HCT116 (cell line): ENCODE results near the gene APBB3. TPM values are rescaled to one million over a fixed set of nuclear protein-coding genes. Genes with fewer than 3 reads are reported as not detected.

Experiments
- ATAC-seq: fragments of 200-7000 bp; cut with Tn5 transposase; 2 replicates; pipeline ENCODE4 v1.9.1; 2020; ENCODE audit warnings: mild to moderate bottlenecking, moderate library complexity
- BruUV-seq: library from RNA; stranded (reverse); fragments of 400-500 nt; replicated peaks from 2 replicates; lab custom pipeline; 2021; lab: Mats Ljungman, UMichigan
- CTCF ChIA-PET: fragments of 300-600 bp; sonication (Branson Sonifier 250); formaldehyde crosslinking; loops from one replicate; lab custom pipeline; 2021; ENCODE audit warnings: antibody characterized with exemption; lab: Charles Lee
- POLR2A ChIA-PET: fragments of 300-600, 350-600 bp; sonication (Branson Sonifier 250); formaldehyde crosslinking; loops from one replicate; lab custom pipeline; 2021; ENCODE audit warnings: antibody characterized with exemption; lab: Charles Lee
- RAD21 ChIA-PET, 2 experiments: fragments of 300-600 bp; sonication (Branson Sonifier 250); formaldehyde crosslinking; loops; one replicate each; lab custom pipeline; 2023; ENCODE audit warnings: low total read pairs in 2 of 2; ENCODE audit not compliant: uncharacterized antibody in 2 of 2, unreplicated experiment in 2 of 2, low non-redundant PET in 1 of 2; lab: Charles Lee
- DNase-seq: peaks from one replicate; pipeline ENCODE4 v3.0.0-alpha.2; 2010; ENCODE audit warnings: low read depth, low spot score
- H2AFZ ChIP-seq: fragments of 200-600 bp; shearing (Covaris generic), sonication (generic); 2 replicates; pipeline ENCODE4 v1.6.1; 2017; ENCODE audit warnings: low read depth, mixed run types, mixed read lengths, antibody characterized with exemption, low read length; ENCODE audit not compliant: poor library complexity, severe bottlenecking
- H3K27ac ChIP-seq: 2 replicates; pipeline ENCODE4 v1.5.1; 2012; ENCODE audit warnings: low read depth, low read length
- H3K27me3 ChIP-seq: fragments of 200-600 bp; sonication (generic); 2 replicates; pipeline ENCODE4 v1.6.1; 2016; ENCODE audit warnings: mixed run types, low read length, mixed read lengths; ENCODE audit not compliant: insufficient read depth
- H3K36me3 ChIP-seq, 2 experiments: fragments of 200-500 bp in 1 of 2; fragments of 200-600 bp in 1 of 2; sonication (Bioruptor generic) in 1 of 2; sonication (generic) in 1 of 2; 2 replicates each; pipeline versions ENCODE4 v1.5.1 to v1.6.1; 2014 to 2016; ENCODE audit warnings: low read length in 2 of 2, inconsistent platforms in 1 of 2, mixed read lengths in 1 of 2, mixed run types in 1 of 2; ENCODE audit not compliant: insufficient read depth in 2 of 2, control insufficient read depth in 1 of 2
- H3K4me1 ChIP-seq, 2 experiments: fragments of 200-600 bp in 1 of 2; sonication (generic) in 1 of 2; 2 replicates each; pipeline versions ENCODE4 v1.5.1 to v1.6.1; 2012 to 2017; ENCODE audit warnings: low read length in 2 of 2, inconsistent platforms in 1 of 2, mild to moderate bottlenecking in 1 of 2, mixed read lengths in 1 of 2, mixed run types in 1 of 2, moderate library complexity in 1 of 2; ENCODE audit not compliant: insufficient read depth in 2 of 2, control insufficient read depth in 1 of 2
- H3K4me2 ChIP-seq: fragments of 200-600 bp; sonication (generic); 2 replicates; pipeline ENCODE4 v1.6.1; 2017; ENCODE audit warnings: mixed run types, low read length, mixed read lengths
- H3K4me3 ChIP-seq, 2 experiments: fragments of 200-600 bp in 1 of 2; sonication (generic) in 1 of 2; replicated peaks in 1 of 2; 2 replicates each; pipeline ENCODE4 v1.5.1; 2011 to 2016; ENCODE audit warnings: low read length in 2 of 2, control low read depth in 1 of 2, low read depth in 1 of 2, mild to moderate bottlenecking in 1 of 2, mixed read lengths in 1 of 2, mixed run types in 1 of 2
- H3K79me2 ChIP-seq: fragments of 200-600 bp; sonication (generic); 2 replicates; pipeline ENCODE4 v1.6.1; 2017; ENCODE audit warnings: mild to moderate bottlenecking, mixed run types, low read length, moderate library complexity, mixed read lengths; ENCODE audit not compliant: insufficient read depth
- H3K9ac ChIP-seq: fragments of 200-600 bp; sonication (generic); 2 replicates; pipeline ENCODE4 v1.6.1; 2016; ENCODE audit warnings: low read length, mixed read lengths
- H3K9me2 ChIP-seq: fragments of 200-600 bp; sonication (generic), shearing (Covaris generic); 2 replicates; pipeline ENCODE4 v1.6.1; 2017; ENCODE audit warnings: mixed run types, mild to moderate bottlenecking, moderate library complexity; ENCODE audit not compliant: insufficient read depth
- H3K9me3 ChIP-seq, 2 experiments: fragments of 200-500 bp in 1 of 2; fragments of 200-600 bp in 1 of 2; sonication (Bioruptor generic) in 1 of 2; sonication (generic) in 1 of 2; 2 replicates each; pipeline ENCODE4 v1.6.1; 2014 to 2017; ENCODE audit warnings: low read length in 2 of 2, mixed read lengths in 2 of 2, inconsistent platforms in 1 of 2, low read depth in 1 of 2, mild to moderate bottlenecking in 1 of 2, mixed run types in 1 of 2, moderate library complexity in 1 of 2; ENCODE audit not compliant: control insufficient read depth in 1 of 2, insufficient read depth in 1 of 2
- H4K20me1 ChIP-seq: fragments of 200-600 bp; sonication (generic), shearing (Covaris generic); 2 replicates; pipeline ENCODE4 v1.6.1; 2017; ENCODE audit warnings: mixed run types, mild to moderate bottlenecking, moderate library complexity; ENCODE audit not compliant: insufficient read depth
- CBX3 ChIP-seq: IDR thresholded peaks from 2 replicates; pipeline ENCODE4 v1.6.1; 2012; ENCODE audit warnings: low read depth
- CEBPB ChIP-seq: IDR thresholded peaks from 2 replicates; pipeline ENCODE4 v1.6.1; 2012; ENCODE audit warnings: low read depth
- EGR1 ChIP-seq: IDR thresholded peaks from 2 replicates; pipeline ENCODE4 v1.6.1; 2012; ENCODE audit warnings: low read depth
- ELF1 ChIP-seq: IDR thresholded peaks from 2 replicates; pipeline ENCODE4 v1.6.1; 2012; ENCODE audit warnings: low read depth, borderline replicate concordance
- EZH2 ChIP-seq: fragments of 200-600 bp; sonication (generic); IDR thresholded peaks from 2 replicates; pipeline ENCODE4 v1.6.1; 2017; ENCODE audit warnings: antibody characterized with exemption, mixed run types
- EZH2phosphoT487 ChIP-seq: fragments of 200-600 bp; IDR thresholded peaks from 2 replicates; pipeline ENCODE4 v1.6.1; 2018; ENCODE audit warnings: antibody characterized with exemption, borderline replicate concordance
- FOSL1 ChIP-seq: IDR thresholded peaks from 2 replicates; pipeline ENCODE4 v1.6.1; 2012; ENCODE audit warnings: low read depth
- POLR2A ChIP-seq: IDR thresholded peaks from 2 replicates; pipeline ENCODE4 v1.7.0; 2011; ENCODE audit warnings: borderline replicate concordance; ENCODE audit not compliant: insufficient read depth, insufficient read length; ENCODE audit errors: extremely low read depth
- POLR2AphosphoS5 ChIP-seq: IDR thresholded peaks from 2 replicates; pipeline ENCODE4 v1.6.1; 2011; ENCODE audit warnings: mild to moderate bottlenecking, low read depth, low read length, moderate library complexity
- RAD21 ChIP-seq: IDR thresholded peaks from 2 replicates; pipeline ENCODE4 v1.6.1; 2012; ENCODE audit warnings: low read depth, mild to moderate bottlenecking
- SIN3A ChIP-seq: IDR thresholded peaks from 2 replicates; pipeline ENCODE4 v1.6.1; 2012; ENCODE audit warnings: low read depth
- SP1 ChIP-seq: IDR thresholded peaks from 2 replicates; pipeline ENCODE4 v1.6.1; 2012; ENCODE audit warnings: low read depth
- SRF ChIP-seq: IDR thresholded peaks from 2 replicates; pipeline ENCODE4 v1.6.1; 2012; ENCODE audit warnings: low read depth
- TCF7L2 ChIP-seq: IDR thresholded peaks from 2 replicates; pipeline ENCODE4 v1.7.0; 2011; ENCODE audit warnings: borderline replicate concordance, inconsistent platforms; ENCODE audit not compliant: insufficient read depth, insufficient read length; ENCODE audit errors: extremely low read depth
- YY1 ChIP-seq: IDR thresholded peaks from 2 replicates; pipeline ENCODE4 v1.6.1; 2011; ENCODE audit warnings: low read length, low read depth, moderate library complexity, mild to moderate bottlenecking; ENCODE audit not compliant: insufficient replicate concordance; ENCODE audit errors: extremely low read depth
- ZFX ChIP-seq: fragments of 450-650 bp; IDR thresholded peaks from 2 replicates; pipeline ENCODE4 v1.6.1; 2017
- ZNF274 ChIP-seq: fragments of 200-500 bp; sonication (Bioruptor generic); IDR thresholded peaks from 2 replicates; pipeline ENCODE4 v1.6.1; 2014; ENCODE audit warnings: mild to moderate bottlenecking, low read depth, low read length, inconsistent platforms
- intact Hi-C: fragments of 100-400 bp; cut with micrococcal nuclease; formaldehyde crosslinking; loops from 2 replicates; pipeline ENCODE4 v1.10.0; 2022
- total RNA-seq: library from RNA; stranded (reverse); gene quantifications from one replicate; pipeline ENCODE4 v1.2.1, GENCODE V29; 2021; ENCODE audit not compliant: unreplicated experiment
- TF ChIP-seq, protein P1 (sequence below): IDR thresholded peaks from 2 replicates; pipeline ENCODE4 v1.6.1; 2012; ENCODE audit warnings: low read depth
- TF ChIP-seq, protein P2 (sequence below): IDR thresholded peaks from 2 replicates; pipeline ENCODE4 v1.6.1; 2012
- TF ChIP-seq, protein P3 (sequence below), 3 experiments: fragments of 200-600 bp in 1 of 3; sonication (generic) in 1 of 3; IDR thresholded peaks in 2 of 3; conservative IDR thresholded peaks in 1 of 3; 2 replicates each; pipeline ENCODE4 v1.5.1; 2012 to 2017; ENCODE audit warnings: low read depth in 2 of 3, low read length in 2 of 3, antibody characterized with exemption in 1 of 3, borderline replicate concordance in 1 of 3, control low read depth in 1 of 3, mild to moderate bottlenecking in 1 of 3, mixed read lengths in 1 of 3, mixed run types in 1 of 3, moderate library complexity in 1 of 3; ENCODE audit not compliant: insufficient read depth in 1 of 3

APBB3 gene
- total RNA-seq, 1 experiment from 2014 or later: 28.4 TPM

DNA sequence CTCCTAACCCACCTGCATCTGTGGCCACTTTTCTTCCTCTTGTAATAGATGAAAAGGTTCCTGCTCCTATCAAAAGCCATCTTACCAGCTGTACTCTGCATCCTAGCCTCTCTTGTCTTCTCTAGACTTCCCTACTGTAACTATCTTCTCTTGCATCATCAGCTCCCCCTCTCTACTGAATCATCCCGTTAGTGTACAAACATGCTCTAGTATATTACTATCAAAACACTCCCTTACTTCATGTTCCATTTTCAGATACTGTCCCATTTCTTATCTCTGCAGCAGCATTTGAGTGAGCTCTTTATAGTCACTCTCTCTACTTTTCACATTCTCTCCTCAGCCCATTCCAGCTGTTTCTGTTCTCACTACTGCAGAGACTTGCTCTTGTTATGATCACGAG, 9.9 kb downstream of the APBB3 start:
- no peak overlapping the region for H3K9ac ChIP-seq
- H3K4me2 ChIP-seq: no peak overlapping the region
- no peak overlapping the region for H3K4me3 ChIP-seq
- CTCF ChIA-PET: no interaction called here
- no peak overlapping the region for H3K27ac ChIP-seq
- no peak for DNase-seq
- no TSS peak for BruUV-seq
- H3K9me3 ChIP-seq: no peaks in the 10 kb centered on the region
- peaks cover 62% of the 10 kb centered on the region for H3K79me2 ChIP-seq
- RAD21 ChIA-PET: no interaction called here
- no peaks in the 10 kb centered on the region; the same call in 1 of the 2 replicates for H4K20me1 ChIP-seq
- no peak for ATAC-seq
- TF ChIP-seq ZFX (no peak), POLR2AphosphoS5 (no peak), FOSL1 (no peak), ZNF274 (no peak), ELF1 (no peak), CBX3 (no peak), RAD21 (no peak), EZH2 (no peak), TCF7L2 (no peak), CEBPB (no peak), SIN3A (no peak), POLR2A (no peak), YY1 (no peak), SRF (no peak), EGR1 (no peak), SP1 (no peak), EZH2phosphoT487 (no peak)
- TF ChIP-seq, protein P1, sequence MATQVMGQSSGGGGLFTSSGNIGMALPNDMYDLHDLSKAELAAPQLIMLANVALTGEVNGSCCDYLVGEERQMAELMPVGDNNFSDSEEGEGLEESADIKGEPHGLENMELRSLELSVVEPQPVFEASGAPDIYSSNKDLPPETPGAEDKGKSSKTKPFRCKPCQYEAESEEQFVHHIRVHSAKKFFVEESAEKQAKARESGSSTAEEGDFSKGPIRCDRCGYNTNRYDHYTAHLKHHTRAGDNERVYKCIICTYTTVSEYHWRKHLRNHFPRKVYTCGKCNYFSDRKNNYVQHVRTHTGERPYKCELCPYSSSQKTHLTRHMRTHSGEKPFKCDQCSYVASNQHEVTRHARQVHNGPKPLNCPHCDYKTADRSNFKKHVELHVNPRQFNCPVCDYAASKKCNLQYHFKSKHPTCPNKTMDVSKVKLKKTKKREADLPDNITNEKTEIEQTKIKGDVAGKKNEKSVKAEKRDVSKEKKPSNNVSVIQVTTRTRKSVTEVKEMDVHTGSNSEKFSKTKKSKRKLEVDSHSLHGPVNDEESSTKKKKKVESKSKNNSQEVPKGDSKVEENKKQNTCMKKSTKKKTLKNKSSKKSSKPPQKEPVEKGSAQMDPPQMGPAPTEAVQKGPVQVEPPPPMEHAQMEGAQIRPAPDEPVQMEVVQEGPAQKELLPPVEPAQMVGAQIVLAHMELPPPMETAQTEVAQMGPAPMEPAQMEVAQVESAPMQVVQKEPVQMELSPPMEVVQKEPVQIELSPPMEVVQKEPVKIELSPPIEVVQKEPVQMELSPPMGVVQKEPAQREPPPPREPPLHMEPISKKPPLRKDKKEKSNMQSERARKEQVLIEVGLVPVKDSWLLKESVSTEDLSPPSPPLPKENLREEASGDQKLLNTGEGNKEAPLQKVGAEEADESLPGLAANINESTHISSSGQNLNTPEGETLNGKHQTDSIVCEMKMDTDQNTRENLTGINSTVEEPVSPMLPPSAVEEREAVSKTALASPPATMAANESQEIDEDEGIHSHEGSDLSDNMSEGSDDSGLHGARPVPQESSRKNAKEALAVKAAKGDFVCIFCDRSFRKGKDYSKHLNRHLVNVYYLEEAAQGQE: no peak
- TF ChIP-seq, protein P2, sequence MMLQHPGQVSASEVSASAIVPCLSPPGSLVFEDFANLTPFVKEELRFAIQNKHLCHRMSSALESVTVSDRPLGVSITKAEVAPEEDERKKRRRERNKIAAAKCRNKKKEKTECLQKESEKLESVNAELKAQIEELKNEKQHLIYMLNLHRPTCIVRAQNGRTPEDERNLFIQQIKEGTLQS: no peak
- TF ChIP-seq, protein P3, sequence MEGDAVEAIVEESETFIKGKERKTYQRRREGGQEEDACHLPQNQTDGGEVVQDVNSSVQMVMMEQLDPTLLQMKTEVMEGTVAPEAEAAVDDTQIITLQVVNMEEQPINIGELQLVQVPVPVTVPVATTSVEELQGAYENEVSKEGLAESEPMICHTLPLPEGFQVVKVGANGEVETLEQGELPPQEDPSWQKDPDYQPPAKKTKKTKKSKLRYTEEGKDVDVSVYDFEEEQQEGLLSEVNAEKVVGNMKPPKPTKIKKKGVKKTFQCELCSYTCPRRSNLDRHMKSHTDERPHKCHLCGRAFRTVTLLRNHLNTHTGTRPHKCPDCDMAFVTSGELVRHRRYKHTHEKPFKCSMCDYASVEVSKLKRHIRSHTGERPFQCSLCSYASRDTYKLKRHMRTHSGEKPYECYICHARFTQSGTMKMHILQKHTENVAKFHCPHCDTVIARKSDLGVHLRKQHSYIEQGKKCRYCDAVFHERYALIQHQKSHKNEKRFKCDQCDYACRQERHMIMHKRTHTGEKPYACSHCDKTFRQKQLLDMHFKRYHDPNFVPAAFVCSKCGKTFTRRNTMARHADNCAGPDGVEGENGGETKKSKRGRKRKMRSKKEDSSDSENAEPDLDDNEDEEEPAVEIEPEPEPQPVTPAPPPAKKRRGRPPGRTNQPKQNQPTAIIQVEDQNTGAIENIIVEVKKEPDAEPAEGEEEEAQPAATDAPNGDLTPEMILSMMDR (IDR thresholded peaks at IDR 0.05 in 2 of 3, conservative IDR thresholded peaks at IDR 0.05 in 1 of 3; ENCODE audit: borderline replicate concordance in 1 of 3, insufficient read depth in 1 of 3, low read depth in 2 of 3, low read length in 2 of 3): no peak
- TF ChIP-seq, all 23 proteins: peak for 0
- Histone ChIP-seq H2AFZ (no peak overlapping the region), H3K4me1 (peaks cover 8 to 33% of the 10 kb centered on the region in 2 experiments), H3K36me3 (peaks cover 9 to 30% of the 10 kb centered on the region in 2 experiments; a peak in 3 of 4 replicates), H3K9me2 (no peaks in the 10 kb centered on the region), H3K27me3 (no peaks in the 10 kb centered on the region)
- intact Hi-C loops: no loop called here
- POLR2A ChIA-PET: no interaction called here
